Gastrocnemius medialis (tissue), 4 donors: ENCODE measurements around the gene PBX1. TPM values are rescaled to one million over a fixed set of nuclear protein-coding genes. Genes with fewer than 3 reads are reported as not detected.

Experiments used
- ATAC-seq, 2 donors: fragments of 150-250 bp; one replicate each; pipeline ENCODE4 v1.9.1; 2016
- DNase-seq, 2 donors: peaks; one replicate each; pipeline ENCODE4 v3.0.0-alpha.2; 2019
- H3K27ac ChIP-seq, 4 donors: fragments of 200-600 bp; sonication (generic); 1 replicate in 1 of 4; 2 replicates in 3 of 4; pipeline ENCODE4 v1.5.1; 2016 to 2018; ENCODE audit warnings: mild to moderate bottlenecking in 2 of 4, moderate library complexity in 1 of 4
- H3K27me3 ChIP-seq, 3 donors: fragments of 200-600 bp; sonication (generic) in 2 of 3; 1 replicate in 1 of 3; 2 replicates in 2 of 3; pipeline versions ENCODE4 v1.5.1 to v1.6.0; 2016 to 2019; ENCODE audit warnings: mild to moderate bottlenecking in 1 of 3, moderate library complexity in 1 of 3
- H3K36me3 ChIP-seq, 2 donors: fragments of 200-600 bp; sonication (generic) in 1 of 2; one replicate each; pipeline ENCODE4 v1.5.1; 2017 to 2018
- H3K4me1 ChIP-seq, 2 donors: fragments of 200-600 bp; sonication (generic) in 1 of 2; one replicate each; pipeline ENCODE4 v1.5.1; 2016 to 2017; ENCODE audit warnings: mild to moderate bottlenecking in 2 of 2
- H3K4me3 ChIP-seq, 4 donors: fragments of 200-600 bp; sonication (generic) in 3 of 4; 1 replicate in 1 of 4; 2 replicates in 3 of 4; pipeline ENCODE4 v1.5.1; 2016 to 2019; ENCODE audit warnings: mild to moderate bottlenecking in 2 of 4
- H3K9me3 ChIP-seq, 3 donors: fragments of 200-600 bp; sonication (generic) in 2 of 3; 1 replicate in 1 of 3; 2 replicates in 2 of 3; pipeline ENCODE4 v1.5.1; 2016 to 2019
- POLR2A ChIP-seq, 2 donors: fragments of 450-650 bp; IDR thresholded peaks; one replicate each; pipeline ENCODE4 v1.6.1; 2017; ENCODE audit warnings: antibody characterized with exemption in 2 of 2, mild to moderate bottlenecking in 2 of 2, moderate library complexity in 2 of 2
- in situ Hi-C, 4 donors: fragments of 200-750 bp; cut with MboI; loops; one replicate each; pipeline versions ENCODE4 v1.15.0 to v1.8.0; 2017; ENCODE audit warnings: low sequenced_read_pairs in 4 of 4
- intact Hi-C: fragments of 100-400 bp; cut with DNase I; formaldehyde crosslinking; loops from one replicate; pipeline ENCODE4 v1.15.1; 2023; ENCODE audit warnings: low total_unique reads
- total RNA-seq, 4 donors: library from RNA; depleted of rRNA; stranded (reverse); fragments of >200 nt; gene quantifications; one replicate each; pipeline versions ENCODE4 v1.1.0 to v1.2.3, GENCODE V29; 2016
- TF ChIP-seq, protein P1 (sequence below), 5 experiments: fragments of 450-650 bp in 3 of 5; fragments of 200-600 bp in 2 of 5; sonication (generic) in 2 of 5; IDR thresholded peaks in 4 of 5; conservative IDR thresholded peaks in 1 of 5; 1 replicate in 4 of 5; 2 replicates in 1 of 5; pipeline ENCODE4 v1.5.1; 2016 to 2019; ENCODE audit warnings: antibody characterized with exemption in 5 of 5, mild to moderate bottlenecking in 3 of 5, moderate library complexity in 3 of 5

PBX1 gene
- total RNA-seq, 4 donors from 2014 or later: 21.7 to 36.5 (median 29.0) TPM

GRCh38 chr1:164865385-164865784 lies 306.4 kb downstream of the PBX1 start:
- no peak for TF ChIP-seq POLR2A (IDR thresholded peaks at IDR 0.05)
- TF ChIP-seq, protein P1, sequence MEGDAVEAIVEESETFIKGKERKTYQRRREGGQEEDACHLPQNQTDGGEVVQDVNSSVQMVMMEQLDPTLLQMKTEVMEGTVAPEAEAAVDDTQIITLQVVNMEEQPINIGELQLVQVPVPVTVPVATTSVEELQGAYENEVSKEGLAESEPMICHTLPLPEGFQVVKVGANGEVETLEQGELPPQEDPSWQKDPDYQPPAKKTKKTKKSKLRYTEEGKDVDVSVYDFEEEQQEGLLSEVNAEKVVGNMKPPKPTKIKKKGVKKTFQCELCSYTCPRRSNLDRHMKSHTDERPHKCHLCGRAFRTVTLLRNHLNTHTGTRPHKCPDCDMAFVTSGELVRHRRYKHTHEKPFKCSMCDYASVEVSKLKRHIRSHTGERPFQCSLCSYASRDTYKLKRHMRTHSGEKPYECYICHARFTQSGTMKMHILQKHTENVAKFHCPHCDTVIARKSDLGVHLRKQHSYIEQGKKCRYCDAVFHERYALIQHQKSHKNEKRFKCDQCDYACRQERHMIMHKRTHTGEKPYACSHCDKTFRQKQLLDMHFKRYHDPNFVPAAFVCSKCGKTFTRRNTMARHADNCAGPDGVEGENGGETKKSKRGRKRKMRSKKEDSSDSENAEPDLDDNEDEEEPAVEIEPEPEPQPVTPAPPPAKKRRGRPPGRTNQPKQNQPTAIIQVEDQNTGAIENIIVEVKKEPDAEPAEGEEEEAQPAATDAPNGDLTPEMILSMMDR (IDR thresholded peaks at IDR 0.05 in 4 of 5, conservative IDR thresholded peaks at IDR 0.05 in 1 of 5): no peak
- Histone ChIP-seq H3K4me3 (no peak overlapping the region), H3K27ac (no peak overlapping the region), H3K36me3 (no peaks in the 10 kb centered on the region), H3K4me1 (no peaks in the 10 kb centered on the region), H3K27me3 (no peaks in the 10 kb centered on the region), H3K9me3 (no peaks in the 10 kb centered on the region)
- in situ Hi-C loops: no loop called here
- DNase-seq (no peak), ATAC-seq (no peak)
- intact Hi-C loops: no loop called here

GRCh38 chr1:164867590-164867989 lies 308.6 kb downstream of the PBX1 start:
- H3K4me1 ChIP-seq: no peaks in the 10 kb centered on the region
- intact Hi-C loops (no loop called here), in situ Hi-C loops (no loop called here)
- H3K27ac ChIP-seq: no peak overlapping the region
- DNase-seq (no peak), ATAC-seq (no peak)
- H3K27me3 ChIP-seq: no peaks in the 10 kb centered on the region
- H3K4me3 ChIP-seq: no peak overlapping the region
- H3K9me3 ChIP-seq: no peaks in the 10 kb centered on the region
- TF ChIP-seq, protein P1 (IDR thresholded peaks at IDR 0.05 in 4 of 5, conservative IDR thresholded peaks at IDR 0.05 in 1 of 5): no peak
- no peak for TF ChIP-seq POLR2A (IDR thresholded peaks at IDR 0.05)
- no peaks in the 10 kb centered on the region for H3K36me3 ChIP-seq

DNA sequence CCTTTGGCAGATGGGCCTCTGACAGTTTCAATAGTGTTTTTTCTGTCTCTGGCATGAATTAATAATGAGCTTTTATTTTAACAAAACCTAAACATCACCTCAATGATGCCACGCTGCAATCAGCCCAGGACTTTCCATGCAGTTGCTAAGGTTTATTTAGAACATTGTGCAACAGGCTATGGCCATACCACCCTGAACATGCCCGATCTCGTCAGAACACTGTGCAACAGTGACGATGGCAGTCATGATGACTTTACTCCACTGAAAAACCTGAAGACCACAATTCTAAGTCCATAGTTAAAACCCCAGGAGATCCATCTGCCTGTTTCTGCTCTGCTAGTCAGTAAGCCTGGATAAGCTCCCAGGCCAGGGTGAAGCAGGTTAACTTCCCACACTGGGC lies 310.0 kb downstream of the PBX1 start:
- Histone ChIP-seq H3K9me3 (no peaks in the 10 kb centered on the region), H3K36me3 (no peaks in the 10 kb centered on the region), H3K27ac (no peak overlapping the region), H3K27me3 (no peaks in the 10 kb centered on the region), H3K4me3 (no peak overlapping the region), H3K4me1 (no peaks in the 10 kb centered on the region)
- TF ChIP-seq, protein P1 (IDR thresholded peaks at IDR 0.05 in 4 of 5, conservative IDR thresholded peaks at IDR 0.05 in 1 of 5): no peak
- TF ChIP-seq POLR2A (IDR thresholded peaks at IDR 0.05): no peak
- ATAC-seq (no peak), DNase-seq (no peak)
- in situ Hi-C loops (no loop called here), intact Hi-C loops (no loop called here)

GRCh38 chr1:164875518-164875917 lies 316.5 kb downstream of the PBX1 start:
- TF ChIP-seq POLR2A (IDR thresholded peaks at IDR 0.05): no peak
- TF ChIP-seq, protein P1 (IDR thresholded peaks at IDR 0.05 in 4 of 5, conservative IDR thresholded peaks at IDR 0.05 in 1 of 5): no peak
- Histone ChIP-seq H3K27me3 (no peaks in the 10 kb centered on the region), H3K36me3 (no peaks in the 10 kb centered on the region), H3K9me3 (no peaks in the 10 kb centered on the region), H3K27ac (no peak overlapping the region), H3K4me1 (no peaks in the 10 kb centered on the region), H3K4me3 (no peak overlapping the region)
- in situ Hi-C loops (no loop called here), intact Hi-C loops (no loop called here)
- no peak for DNase-seq
- ATAC-seq: no peak

- no peak overlapping the region for H3K4me3 ChIP-seq
- no peaks in the 10 kb centered on the region for H3K9me3 ChIP-seq
- no peaks in the 10 kb centered on the region for H3K4me1 ChIP-seq
- intact Hi-C loops (no loop called here), in situ Hi-C loops (no loop called here)
- DNase-seq (no peak), ATAC-seq (no peak)
- TF ChIP-seq POLR2A (IDR thresholded peaks at IDR 0.05): no peak
- TF ChIP-seq, protein P1 (IDR thresholded peaks at IDR 0.05 in 4 of 5, conservative IDR thresholded peaks at IDR 0.05 in 1 of 5): no peak
- H3K27me3 ChIP-seq: no peaks in the 10 kb centered on the region
- no peaks in the 10 kb centered on the region for H3K36me3 ChIP-seq
- H3K27ac ChIP-seq: no peak overlapping the region
Measured at GRCh38 chr1:164876398-164877116, 317.6 kb downstream of the PBX1 start.
